Left lobe of liver (tissue), 2 donors: ENCODE measurements around the gene DHRS12. TPM values are rescaled to one million over a fixed set of nuclear protein-coding genes. Genes with fewer than 3 reads are reported as not detected.

Source experiments
- ATAC-seq: fragments of 200-7000 bp; cut with Tn5 transposase; one replicate; pipeline ENCODE4 v1.9.1; 2020; ENCODE audit warnings: mild to moderate bottlenecking, moderate library complexity
- DNase-seq: peaks from one replicate; pipeline ENCODE4 v3.0.0-alpha.2; 2020; ENCODE audit warnings: low spot score
- total RNA-seq: library from RNA; stranded (reverse); gene quantifications from one replicate; pipeline ENCODE4 v1.2.1, GENCODE V29; 2021
- donor health status: DM: no; HTN: no; CAD: no; lungs with moderate emphysema.
- donor health status: DM: no; HTN: yes; CAD: no.

The DHRS12 gene
- total RNA-seq, 1 donor from 2014 or later, result 14.8 TPM

GRCh38 chr13:51765142-51765515 lies 38.8 kb downstream of the DHRS12 start:
- ATAC-seq (no peak), DNase-seq (no peak)

- DNase-seq, result no peak
- ATAC-seq, result peak; percentile 22
Observed at GRCh38 chr13:51764184-51765141, 39.5 kb downstream of the DHRS12 start.

DNA sequence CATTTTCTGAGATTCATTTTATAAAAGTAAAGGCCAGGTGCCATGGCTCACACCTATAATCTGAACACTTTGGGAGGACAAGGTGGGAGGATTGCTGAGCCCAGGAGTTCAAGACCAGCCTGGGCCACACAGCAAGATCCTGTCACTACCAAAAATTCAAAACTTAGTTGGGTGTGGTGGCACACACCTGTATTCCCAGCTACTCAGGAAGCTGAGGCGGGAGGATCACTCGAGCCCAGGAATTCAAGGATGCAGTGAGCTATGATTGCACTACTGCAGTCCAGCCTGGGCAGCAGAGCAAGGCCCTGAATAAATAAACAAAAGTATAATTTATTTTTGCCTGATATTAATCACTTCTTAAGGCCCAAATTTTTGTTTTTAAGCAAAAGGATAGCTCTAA lies 40.5 kb downstream of the DHRS12 start:
- ATAC-seq (no peak), DNase-seq (no peak)

- DNase-seq, result no peak
- no peak for ATAC-seq
Observed at GRCh38 chr13:51761643-51762350, 42.2 kb downstream of the DHRS12 start.

GRCh38 chr13:51760592-51760991 lies 43.4 kb downstream of the DHRS12 start:
- ATAC-seq (no peak), DNase-seq (no peak)

DNA sequence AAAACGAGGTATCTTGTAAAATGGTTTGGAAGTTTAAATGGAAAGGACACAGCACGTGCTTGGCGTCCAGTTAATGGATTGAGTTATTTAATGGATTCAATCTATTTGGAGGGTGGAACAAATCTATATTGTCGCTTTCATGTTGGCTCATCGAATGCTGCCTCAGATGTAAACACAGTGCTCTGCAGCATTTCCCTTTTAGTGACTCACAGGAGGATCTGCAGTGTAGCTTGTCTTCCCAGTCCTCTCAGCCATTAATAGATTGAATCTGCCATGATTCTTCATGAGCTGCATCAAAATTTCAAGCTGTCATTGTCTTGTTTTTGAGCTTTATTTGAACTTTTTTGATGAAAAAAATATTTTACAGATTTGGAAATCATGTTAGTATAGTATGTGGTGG lies 44.7 kb downstream of the DHRS12 start:
- DNase-seq, result no peak
- no peak for ATAC-seq

GRCh38 chr13:51758691-51759090 lies 45.3 kb downstream of the DHRS12 start:
- ATAC-seq, result no peak

GRCh38 chr13:51756651-51757050 lies 47.3 kb downstream of the DHRS12 start:
- no peak for ATAC-seq

More at GRCh38 chr13:51758691-51759090, 45.3 kb downstream of the DHRS12 start:
- DNase-seq, result no peak

DNA sequence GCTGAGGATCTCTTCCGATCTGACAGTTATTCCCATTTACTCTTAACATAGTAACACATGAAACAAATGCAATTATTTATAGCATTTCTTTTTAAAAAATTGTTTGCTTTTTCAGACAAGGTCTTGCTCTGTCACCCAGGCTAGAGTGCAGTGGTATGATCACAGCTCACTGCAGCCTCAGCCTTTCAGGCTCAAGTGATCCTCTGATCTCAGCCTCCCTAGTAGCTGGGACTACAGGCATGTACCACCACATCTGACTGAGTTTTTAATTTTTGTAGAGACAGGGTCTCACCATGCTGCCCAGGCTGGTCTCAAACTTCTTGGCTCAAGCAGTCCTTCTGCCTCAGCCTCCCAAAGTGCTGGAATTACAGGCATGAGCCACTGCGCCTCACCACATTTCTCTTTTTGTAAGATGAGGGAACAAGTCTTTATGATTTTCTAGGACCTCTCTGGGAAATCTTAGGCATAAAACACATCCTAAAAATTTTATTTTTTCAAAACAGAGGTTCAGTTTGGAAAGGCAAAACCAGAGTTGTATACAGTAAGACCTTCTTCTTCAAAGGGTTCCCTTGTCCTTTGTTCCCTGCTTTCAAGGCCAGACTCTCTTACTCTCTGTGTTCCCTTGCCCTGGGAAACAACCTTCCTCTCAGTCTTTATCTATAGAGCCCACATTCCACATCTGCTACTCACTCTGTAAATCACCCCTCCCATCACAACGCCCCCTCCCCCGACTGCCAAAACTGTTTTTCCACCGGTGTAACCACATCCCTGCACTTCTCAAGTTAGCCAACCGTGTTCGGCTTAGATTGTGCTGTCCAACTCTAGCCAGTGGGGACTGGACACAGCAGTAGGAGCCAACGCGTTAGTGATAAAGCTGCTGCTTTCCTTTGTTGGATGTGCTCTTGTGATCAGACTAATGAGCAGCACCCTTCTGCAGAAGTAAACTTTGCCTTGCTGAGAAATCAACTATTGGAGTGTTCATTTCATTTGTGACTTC lies 56.2 kb downstream of the DHRS12 start:
- ATAC-seq, result no peak
- no peak for DNase-seq

More at GRCh38 chr13:51756651-51757050, 47.3 kb downstream of the DHRS12 start:
- no peak for DNase-seq

DNA sequence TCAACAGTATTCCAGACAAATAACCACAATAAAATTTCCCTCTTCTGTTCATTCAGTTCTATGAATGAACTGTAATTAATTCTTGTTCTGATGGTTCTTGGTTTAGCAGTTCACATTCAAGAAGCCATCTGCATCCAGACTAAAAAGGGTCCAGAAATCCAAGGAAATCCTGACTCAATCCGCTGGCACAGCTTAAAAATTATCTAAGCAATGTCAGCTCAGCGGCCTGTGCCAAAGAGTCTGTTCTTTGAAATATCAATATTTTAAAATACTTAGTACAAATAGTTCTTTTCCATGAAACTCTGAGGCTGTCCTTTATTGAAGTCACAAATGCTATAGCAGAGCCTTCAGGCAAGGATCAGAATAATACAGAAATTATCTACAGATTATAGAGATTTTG lies 57.2 kb downstream of the DHRS12 start:
- DNase-seq (no peak), ATAC-seq (no peak)

GRCh38 chr13:51745243-51745642 lies 58.7 kb downstream of the DHRS12 start:
- no peak for ATAC-seq
- no peak for DNase-seq

GRCh38 chr13:51742611-51743010 lies 61.4 kb downstream of the DHRS12 start:
- ATAC-seq (peak; percentile 84), DNase-seq (no peak)

DNA sequence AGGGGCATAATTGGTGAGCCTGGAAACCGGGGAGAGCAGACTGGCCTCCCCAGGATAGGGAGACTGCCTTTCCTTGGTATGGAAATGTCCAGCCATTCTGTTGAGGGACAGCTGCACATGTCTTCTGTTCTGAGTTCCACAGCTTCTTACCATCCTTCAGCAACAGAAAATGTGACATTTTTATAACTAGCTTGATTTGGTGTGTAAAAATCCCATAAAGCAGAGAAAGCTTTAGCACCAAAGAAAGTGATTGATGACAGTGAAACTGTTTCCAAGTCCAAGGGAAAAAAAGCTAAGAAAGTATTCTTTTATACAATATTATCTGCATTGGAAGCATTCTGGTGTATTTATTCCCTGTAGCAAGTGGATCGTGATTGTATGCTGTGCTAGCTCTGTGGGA lies 61.9 kb downstream of the DHRS12 start:
- ATAC-seq, result no peak
- DNase-seq, result no peak

DNA sequence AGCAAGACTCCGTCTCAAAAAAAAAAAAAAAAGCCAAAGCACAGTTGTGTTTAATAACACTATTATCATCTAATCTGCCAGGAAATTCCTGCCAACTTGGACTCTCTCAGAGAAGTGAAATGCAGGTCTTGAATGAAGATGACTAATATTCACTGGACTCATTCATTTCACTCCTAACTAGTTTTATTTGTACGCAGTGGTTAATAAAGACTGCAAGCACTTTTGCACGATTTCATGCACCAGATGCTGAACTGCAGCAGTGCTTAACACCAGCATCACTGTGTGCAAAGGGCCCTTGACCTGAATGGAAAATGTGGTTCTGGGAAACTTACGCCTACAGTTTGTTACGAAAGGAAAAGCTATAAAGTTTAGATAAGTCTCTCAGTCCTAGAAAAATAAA lies 63.3 kb downstream of the DHRS12 start:
- no peak for ATAC-seq
- DNase-seq, result no peak

GRCh38 chr13:51739027-51739764 lies 64.8 kb downstream of the DHRS12 start:
- DNase-seq (no peak), ATAC-seq (peak; percentile 16)

DNA sequence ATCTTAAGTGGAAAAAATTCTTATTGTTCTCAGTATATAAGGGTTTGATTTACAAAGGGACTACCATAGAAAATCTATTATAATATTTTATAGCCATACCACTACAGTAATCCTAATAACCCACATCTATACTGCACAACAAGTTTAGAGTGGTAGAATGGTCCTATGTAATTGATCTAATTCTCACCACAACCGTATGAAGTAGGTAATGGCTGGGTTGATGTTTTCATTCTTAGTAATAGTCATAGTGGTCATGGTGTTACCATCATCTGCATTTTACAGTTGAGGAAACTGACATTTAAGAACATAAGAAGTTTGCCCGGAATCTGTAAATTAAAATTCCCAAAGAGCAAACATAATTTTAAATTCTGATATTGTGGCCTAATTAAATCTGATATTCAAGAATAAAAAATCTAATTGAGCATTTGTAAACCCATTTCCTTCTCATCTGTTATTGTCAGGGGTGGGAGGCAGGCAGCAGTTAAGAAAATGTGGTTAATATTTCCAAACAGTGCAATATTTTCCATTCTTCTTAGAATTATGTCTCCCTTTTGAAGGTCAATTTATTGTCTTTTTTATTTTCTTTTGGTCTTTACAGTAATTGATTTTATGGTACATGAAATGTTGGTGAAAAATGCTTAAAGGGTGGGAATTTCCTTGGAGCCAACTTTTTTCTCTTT lies 65.6 kb downstream of the DHRS12 start:
- no peak for ATAC-seq

DNA sequence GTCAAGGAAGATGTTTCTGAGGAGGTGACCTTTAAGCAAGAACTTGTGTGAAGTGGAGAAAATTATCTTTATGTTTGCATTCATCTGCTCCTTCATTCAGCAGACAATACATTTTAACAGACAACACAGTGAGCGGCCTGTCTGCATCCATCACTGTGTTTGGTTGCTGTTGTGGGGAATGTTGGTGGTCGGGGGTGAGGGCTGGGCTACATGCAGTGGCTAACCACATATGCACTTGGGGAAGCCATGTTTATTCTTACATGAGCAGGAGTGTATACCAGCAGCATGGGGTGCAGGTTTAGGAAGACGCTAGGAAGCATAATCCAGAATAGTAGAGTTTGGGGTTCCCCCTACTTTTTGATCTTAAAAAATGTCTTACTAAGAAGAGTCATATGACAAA lies 66.4 kb downstream of the DHRS12 start:
- no peak for ATAC-seq
- DNase-seq, result no peak

More for the DNA sequence above, 65.6 kb downstream of the DHRS12 start:
- DNase-seq, result no peak

DNA sequence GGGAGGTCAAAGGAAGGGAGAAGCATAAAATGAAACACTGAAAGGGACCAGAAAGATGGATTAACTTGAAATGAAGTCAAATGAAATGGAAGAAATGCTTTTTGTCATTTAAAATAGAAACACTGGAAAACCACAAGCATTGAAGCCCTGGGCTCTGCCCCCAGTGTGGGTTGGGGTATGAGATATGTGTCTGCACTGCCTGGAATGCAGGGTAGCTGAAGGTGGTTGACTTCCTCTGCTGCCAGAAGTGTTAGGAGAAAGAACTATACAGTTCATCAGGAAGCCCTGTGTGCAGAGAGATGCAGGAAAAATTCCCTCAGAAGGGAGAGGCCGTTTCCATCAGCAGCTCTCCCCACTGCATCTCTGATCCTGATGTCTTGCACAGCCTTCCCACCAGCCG lies 69.2 kb downstream of the DHRS12 start:
- DNase-seq (no peak), ATAC-seq (no peak)
